Lower lobe of right lung (tissue), 2 donors: ENCODE results near the gene SECTM1. TPM values are rescaled to one million over a fixed set of nuclear protein-coding genes. Genes with fewer than 3 reads are reported as not detected.

Experiments
- ATAC-seq, 2 donors: fragments of 200-7000 bp; cut with Tn5 transposase; one replicate each; pipeline ENCODE4 v1.9.1; 2020 to 2022; ENCODE audit warnings: mild to moderate bottlenecking in 2 of 2, moderate library complexity in 2 of 2
- DNase-seq: peaks from one replicate; pipeline ENCODE4 v3.0.0-alpha.2; 2020
- H3K27ac ChIP-seq: fragments of 200-600 bp; one replicate; pipeline ENCODE4 v1.8.0; 2022
- H3K27me3 ChIP-seq: fragments of 200-600 bp; one replicate; pipeline ENCODE4 v1.8.0; 2022; ENCODE audit warnings: low read depth
- H3K36me3 ChIP-seq: fragments of 200-600 bp; one replicate; pipeline ENCODE4 v1.8.0; 2022; ENCODE audit warnings: mild to moderate bottlenecking
- H3K4me1 ChIP-seq: fragments of 200-600 bp; one replicate; pipeline ENCODE4 v1.8.0; 2022
- H3K4me3 ChIP-seq: fragments of 200-600 bp; one replicate; pipeline ENCODE4 v1.8.0; 2022; ENCODE audit warnings: mild to moderate bottlenecking
- H3K9me3 ChIP-seq: fragments of 200-600 bp; one replicate; pipeline ENCODE4 v1.8.0; 2022
- CTCF ChIP-seq: fragments of 200-600 bp; IDR thresholded peaks from one replicate; pipeline ENCODE4 v1.8.0; 2022; ENCODE audit warnings: antibody characterized with exemption, mild to moderate bottlenecking
- intact Hi-C: fragments of 100-400 bp; cut with DNase I; formaldehyde crosslinking; loops from one replicate; pipeline ENCODE4 v1.11.0; 2022
- total RNA-seq: library from RNA; stranded (reverse); fragmentation: NEBNext Ultra II Directional; extraction: Animal tissue kit (Norgen Biotek cat#: 25700); gene quantifications from one replicate; pipeline ENCODE4 v1.2.1, GENCODE V29; 2021
- donor health status: DM: no; HTN: yes; CAD: no; lungs with severe emphysema.

SECTM1 gene
- total RNA-seq, 1 donor from 2014 or later, result 44.5 TPM

- Histone ChIP-seq H3K27me3 (no peaks in the 10 kb centered on the region), H3K36me3 (peaks cover 41% of the 10 kb centered on the region), H3K27ac (peak within 1 kb of the TSS; percentile 99), H3K4me1 (peaks cover 51% of the 10 kb centered on the region), H3K9me3 (no peaks in the 10 kb centered on the region), H3K4me3 (peak within 1 kb of the TSS; percentile 92)
- intact Hi-C loops, result no loop called here
- no peak for TF ChIP-seq CTCF
- ATAC-seq (peak; percentile 94 to 96), DNase-seq (peak; percentile 94)
Measured at GRCh38 chr17:82273327-82274133, 60.0 kb downstream of the SECTM1 start, which contains the start of gene CSNK1D. Gene CSNK1D (minus strand): TSS chr17:82273700. CDS start chr17:82273381, 319 bp downstream.

- ATAC-seq (peak; percentile 52 to 59), DNase-seq (peak; percentile 73)
- Histone ChIP-seq H3K9me3 (no peaks in the 10 kb centered on the region), H3K4me1 (peaks cover 59% of the 10 kb centered on the region), H3K4me3 (peak overlapping the region; percentile 92), H3K36me3 (peaks cover 43% of the 10 kb centered on the region), H3K27me3 (no peaks in the 10 kb centered on the region), H3K27ac (peak overlapping the region; percentile 99)
- no peak for TF ChIP-seq CTCF
- intact Hi-C loops, result no loop called here
Measured at GRCh38 chr17:82272495-82273326, 60.9 kb downstream of the SECTM1 start.

GRCh38 chr17:82271401-82271800 lies 62.2 kb downstream of the SECTM1 start:
- Histone ChIP-seq H3K27ac (no peak overlapping the region), H3K36me3 (peaks cover 52% of the 10 kb centered on the region), H3K4me1 (peaks cover 72% of the 10 kb centered on the region), H3K9me3 (no peaks in the 10 kb centered on the region), H3K4me3 (peak overlapping the region; percentile 92), H3K27me3 (no peaks in the 10 kb centered on the region)
- no peak for TF ChIP-seq CTCF
- intact Hi-C loops, result no loop called here
- ATAC-seq (no peak), DNase-seq (no peak)

Other genes with a start within 250 kb of the SECTM1 start
- 302 TPM for gene FASN, start 235.5 kb downstream of the SECTM1 start, total RNA-seq
- gene CCDC57, start 120.9 kb downstream of the SECTM1 start, total RNA-seq, result 63.4 TPM
- gene SLC16A3, start 104.7 kb downstream of the SECTM1 start, total RNA-seq, result 81.9 TPM
- gene CSNK1D, start 60.1 kb downstream of the SECTM1 start, total RNA-seq, result 146 TPM
- 7.1 TPM for gene CD7, start 16.2 kb downstream of the SECTM1 start, total RNA-seq
- not detected for gene TEX19, start 25.5 kb upstream of the SECTM1 start, total RNA-seq
- gene UTS2R, start 38.0 kb upstream of the SECTM1 start, total RNA-seq, result not detected
- 60.2 TPM for gene HEXD, start 84.6 kb upstream of the SECTM1 start, total RNA-seq
- gene OGFOD3, start 84.8 kb upstream of the SECTM1 start, total RNA-seq, result 27.1 TPM
- 132 TPM for gene CYBC1, start 117.0 kb upstream of the SECTM1 start, total RNA-seq
- gene NARF, start 125.0 kb upstream of the SECTM1 start, total RNA-seq, result 54.9 TPM
- gene FOXK2, start 186.0 kb upstream of the SECTM1 start, total RNA-seq, result 60.1 TPM